Left ventricle myocardium superior (tissue), 1 donor: ENCODE data around the gene SPATC1L. TPM values are rescaled to one million over a fixed set of nuclear protein-coding genes. Genes with fewer than 3 reads are reported as not detected.
"Not testable (repeated sequence)": the region's sequence is repeated elsewhere in the genome, so short reads cannot be mapped to it uniquely, and the experiment has no call there.

Experiments used
- ATAC-seq: fragments of 200-7000 bp; cut with Tn5 transposase; one replicate; pipeline ENCODE4 v1.9.1; 2020; ENCODE audit warnings: mild to moderate bottlenecking, moderate library complexity
- DNase-seq: peaks from one replicate; pipeline ENCODE4 v3.0.0-alpha.2; 2020
- intact Hi-C: fragments of 100-400 bp; cut with micrococcal nuclease; formaldehyde crosslinking; loops from one replicate; pipeline ENCODE4 v1.11.0; 2022
- long read RNA-seq: library from polyadenylated mRNA; unstranded; transcript quantifications from one replicate; pipeline ENCODE4 v2.0.0, GENCODE V29; 2021
- total RNA-seq: library from RNA; stranded (reverse); fragmentation: NEBNext Ultra II Directional; extraction: Animal tissue kit (Norgen Biotek cat#: 25700); gene quantifications from one replicate; pipeline ENCODE4 v1.2.1, GENCODE V29; 2021
- donor health status: DM: no; HTN: yes; CAD: no; lungs with severe emphysema.

Gene SPATC1L
- total RNA-seq, result 12.0 TPM
- long read RNA-seq, transcript SPATC1L-202 (4 exons, 1,182 nt), result major isoform, 8 of 11 reads
- long read RNA-seq, partial matches to known transcripts, result 2 of 11 reads
- long read RNA-seq, other reads (novel, unspliced or antisense), result 1 of 11 reads

DNA sequence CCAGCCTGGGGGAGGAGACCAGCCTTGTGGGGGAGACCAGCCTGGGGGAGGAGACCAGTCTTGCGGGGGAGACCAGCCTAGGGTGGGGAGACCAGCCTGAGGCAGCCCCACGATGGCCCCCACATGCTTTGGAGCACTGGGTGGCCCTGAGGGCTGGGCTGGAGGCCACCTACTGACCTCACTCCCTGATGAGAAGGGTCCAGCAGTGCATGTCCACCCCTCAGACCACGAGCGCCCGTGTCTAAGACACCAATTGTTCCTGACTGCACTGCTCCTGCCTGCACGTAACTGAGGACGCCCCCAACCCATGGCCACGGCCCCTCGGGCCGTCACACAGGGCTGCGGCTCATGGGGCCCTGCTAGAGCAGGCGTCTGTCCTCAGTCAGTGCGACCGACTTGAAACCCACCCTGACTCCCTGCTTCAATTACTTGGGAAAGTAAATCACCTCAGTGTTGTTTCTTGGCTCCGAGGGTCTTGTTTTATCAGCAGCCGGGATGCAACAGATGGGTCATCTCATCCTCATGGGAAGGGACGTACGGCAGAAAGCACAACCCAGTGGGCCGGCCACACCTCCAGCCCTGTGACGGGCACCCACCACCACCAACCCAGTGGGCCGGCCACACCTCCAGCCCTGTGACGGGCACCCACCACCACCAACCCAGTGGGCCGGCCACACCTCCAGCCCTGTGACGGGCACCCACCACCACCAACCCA lies at the start of gene SPATC1L:
TSS of gene SPATC1L (minus strand) at position 550 of the 715 bp plus-strand sequence. CDS start 1,643 bp downstream, outside the sequence.
- DNase-seq, result peak; percentile 83
- intact Hi-C loops, result no loop called here

DNA sequence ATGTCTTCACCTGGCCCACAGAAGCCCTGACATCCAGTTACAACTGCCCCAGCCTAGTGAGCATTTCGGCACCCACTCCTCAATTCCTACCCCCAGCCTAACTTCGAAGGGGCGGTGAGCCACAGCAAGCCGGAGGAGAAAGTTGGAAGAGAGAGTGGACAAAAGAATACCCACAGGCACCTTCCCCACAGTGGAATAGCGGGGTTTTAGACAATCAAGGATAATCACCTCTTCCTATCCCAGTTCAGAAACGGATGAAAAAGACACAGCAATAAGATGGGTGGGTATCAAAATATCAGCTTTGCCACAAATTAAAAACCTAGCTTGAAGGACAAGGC lies 45.6 kb upstream of the SPATC1L start:
- DNase-seq (no peak), ATAC-seq (no peak)
- intact Hi-C loops, result no loop called here

More for the DNA sequence above, at the start of gene SPATC1L:
- peak; percentile 78 for ATAC-seq

DNA sequence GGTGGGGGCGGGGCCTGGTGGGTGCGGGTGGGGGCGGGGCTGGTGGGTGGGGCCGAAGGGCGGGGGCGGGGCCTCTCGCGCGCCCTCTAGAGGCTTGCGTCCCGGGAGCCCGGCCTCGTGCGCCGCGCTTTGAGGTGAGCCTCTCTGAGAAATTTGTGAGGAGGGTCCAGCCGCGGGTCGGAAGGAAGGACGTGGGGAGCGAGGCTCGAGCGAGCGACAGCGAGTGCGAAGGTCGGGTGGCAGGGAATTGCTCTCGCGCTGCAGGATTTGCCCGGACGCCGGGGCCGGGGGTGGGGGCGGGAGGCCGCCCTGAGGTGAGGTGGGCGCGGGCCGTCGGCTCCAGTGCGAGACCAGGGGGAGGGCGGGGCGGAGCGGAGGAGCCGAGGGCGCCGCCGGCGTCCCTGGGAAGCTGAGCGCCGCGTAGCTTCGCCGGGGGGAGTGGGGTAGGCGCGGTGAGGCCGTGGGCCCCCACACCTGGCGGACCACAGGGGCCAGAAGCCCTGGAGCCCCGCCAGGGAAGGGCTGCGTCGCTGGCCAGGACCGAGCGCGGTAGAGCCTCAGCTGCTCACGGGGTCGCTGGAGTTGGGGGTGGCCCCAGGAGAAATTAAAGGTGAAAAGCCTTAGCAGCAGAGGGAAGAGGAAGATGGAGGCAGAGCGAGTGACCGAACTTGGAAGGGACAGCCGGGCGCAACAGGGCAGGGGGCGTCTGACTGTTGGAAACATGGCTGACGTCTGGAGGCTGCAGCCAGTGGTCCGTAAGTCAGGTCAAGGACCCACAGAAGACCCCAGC lies 45.1 kb upstream of the SPATC1L start:
- intact Hi-C loops, result no loop called here
- peak; percentile 53 for ATAC-seq
- DNase-seq, result no peak

DNA sequence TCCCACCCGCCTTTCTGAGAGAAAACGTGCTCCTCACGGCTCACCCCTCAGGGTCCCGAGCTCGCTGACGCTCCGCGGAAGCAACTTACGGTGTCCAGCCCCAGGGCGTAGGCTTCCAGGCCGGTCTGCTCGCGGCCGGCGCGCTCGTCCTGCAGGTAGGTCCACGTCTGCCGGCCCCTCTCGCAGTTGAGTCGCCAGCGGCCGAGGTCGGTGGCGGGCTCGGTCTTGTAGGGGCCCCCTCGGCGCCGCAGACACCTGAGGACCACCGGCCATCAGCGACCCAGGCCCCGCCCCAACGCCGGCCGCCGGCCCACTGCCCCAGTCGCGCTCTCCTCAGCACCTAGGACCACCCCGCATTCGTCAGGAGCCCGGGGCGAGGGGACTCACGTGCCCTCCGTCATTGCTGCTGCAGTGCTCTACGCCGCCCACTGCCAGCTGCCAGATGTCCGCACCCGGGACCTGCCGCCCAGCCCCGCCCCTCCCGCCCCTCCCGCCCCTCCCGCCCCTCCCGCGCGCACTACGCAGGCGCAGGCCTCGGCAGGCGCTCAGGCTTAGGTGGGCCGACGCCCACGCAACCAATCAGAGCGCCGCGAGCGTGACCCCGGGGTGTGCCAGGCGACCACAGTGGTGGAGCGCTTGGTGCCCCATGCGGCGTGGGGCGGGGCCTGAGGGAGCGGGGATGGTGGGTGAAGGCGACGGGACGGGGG lies 44.2 kb upstream of the SPATC1L start, which contains the start of gene LSS:
TSS of gene LSS (minus strand) at position 430 of the 707 bp plus-strand sequence. CDS start at position 401, 29 bp downstream.
- ATAC-seq, result peak; percentile 92
- intact Hi-C loops, result no loop called here
- DNase-seq, result peak; percentile 99

DNA sequence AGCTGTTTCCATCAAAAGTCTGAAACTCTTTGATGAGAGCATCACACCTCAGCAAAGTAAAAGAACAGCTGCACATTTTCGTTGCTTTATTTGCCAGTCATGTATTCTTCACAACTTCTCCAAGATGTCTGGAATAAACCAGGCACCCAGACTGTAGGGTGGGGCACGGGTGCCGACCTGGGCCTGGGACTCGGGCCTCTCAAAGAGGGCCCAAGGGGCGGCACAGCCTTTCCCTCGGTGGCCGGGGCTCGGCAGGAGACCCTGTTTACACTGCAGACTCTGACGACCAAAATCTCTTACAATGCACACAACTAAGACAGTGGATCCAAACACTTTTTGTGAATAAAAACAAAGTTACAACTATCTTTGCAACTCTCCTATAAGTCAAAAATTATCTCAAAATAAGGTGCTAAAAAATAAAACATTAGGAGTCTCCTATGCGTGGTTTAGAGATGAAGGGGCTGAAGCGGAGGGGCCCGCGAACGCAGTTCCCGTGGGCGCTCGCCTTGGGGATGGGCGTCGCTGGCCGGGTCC lies 43.6 kb upstream of the SPATC1L start:
- no peak for DNase-seq
- peak; percentile 6 for ATAC-seq
- intact Hi-C loops, result no loop called here

GRCh38 chr21:46226920-46227599 lies 42.8 kb upstream of the SPATC1L start:
- intact Hi-C loops, result no loop called here
- ATAC-seq (no peak), DNase-seq (no peak)

DNA sequence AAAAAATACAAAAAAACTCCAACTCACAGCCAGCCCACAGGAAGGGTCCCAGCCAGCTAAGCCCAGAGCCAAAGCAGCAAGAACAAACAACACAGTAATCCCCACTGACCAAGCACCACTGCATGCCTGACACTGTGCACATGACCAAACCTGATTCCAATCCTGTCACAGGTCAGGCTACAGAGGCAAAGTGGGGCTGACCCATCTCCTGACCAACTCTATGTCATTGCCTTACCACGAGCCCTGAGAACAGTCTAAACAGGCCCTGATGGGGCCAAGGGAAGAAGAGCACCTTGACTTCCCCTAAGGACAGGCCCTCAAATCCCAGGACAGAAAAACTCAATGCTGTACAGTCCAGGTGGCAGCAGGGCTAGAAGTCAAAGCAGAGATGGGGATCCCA lies 41.9 kb upstream of the SPATC1L start:
- intact Hi-C loops, result no loop called here
- ATAC-seq (no peak), DNase-seq (no peak)

- ATAC-seq, intact Hi-C loops: not testable (repeated sequence)
- peak; percentile 17 for DNase-seq
These were observed 39.4 kb upstream of the SPATC1L start for GRCh38 chr21:46223661-46224060.

DNA sequence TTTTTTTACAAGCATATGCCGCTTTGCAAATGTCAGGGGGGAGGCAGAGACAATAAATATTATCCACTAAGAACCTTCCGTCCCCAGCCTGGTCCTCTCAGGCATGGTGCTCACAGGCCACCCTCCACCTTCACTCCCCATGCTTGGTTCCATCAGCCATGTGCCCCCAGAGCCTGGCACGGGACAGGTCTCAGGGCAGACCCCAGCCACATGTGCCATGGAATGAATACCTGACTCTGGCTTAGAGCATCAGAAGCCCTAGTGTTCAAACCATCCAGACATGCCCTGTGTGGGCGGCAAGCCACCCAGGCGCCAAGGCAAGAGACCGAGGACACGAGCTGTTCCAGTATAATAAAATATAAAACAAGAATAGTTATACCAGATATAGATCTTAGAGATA lies 39.0 kb upstream of the SPATC1L start:
- DNase-seq, result peak; percentile 15
- intact Hi-C loops, result no loop called here
- ATAC-seq, result no peak

DNA sequence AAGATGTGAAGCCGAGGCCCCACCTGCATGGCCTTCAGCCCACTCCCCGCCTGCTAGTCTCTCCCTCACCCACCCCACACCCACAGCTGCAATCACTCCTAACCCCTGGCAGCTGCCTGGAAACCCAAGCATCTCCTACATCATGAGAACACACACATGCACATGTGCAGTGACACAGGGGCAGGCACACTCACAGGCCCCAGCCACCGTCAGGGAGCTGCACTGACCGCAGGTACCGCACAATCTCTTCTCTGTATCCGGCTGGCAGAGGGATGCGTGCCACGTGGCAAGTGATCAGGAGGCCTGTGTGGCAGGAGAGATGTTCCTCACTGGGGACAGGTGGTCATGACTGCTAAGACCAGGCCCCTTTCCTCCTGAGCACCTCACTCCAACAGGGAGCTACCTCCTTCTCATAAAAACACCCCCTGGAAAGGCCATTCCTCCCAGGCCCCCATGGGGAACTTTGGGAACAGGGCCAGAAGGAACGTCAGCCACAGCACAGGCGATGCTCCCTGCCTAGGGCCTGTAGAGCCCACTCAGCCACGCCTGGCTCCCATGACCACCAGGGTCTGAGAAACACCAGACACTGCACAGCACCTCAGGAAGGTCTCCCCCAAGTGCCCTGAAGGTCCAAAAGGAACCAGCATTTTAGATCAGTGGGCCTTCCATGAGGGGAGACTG lies 38.3 kb upstream of the SPATC1L start:
- intact Hi-C loops, result no loop called here
- DNase-seq (peak; percentile 45), ATAC-seq (peak; percentile 11)

DNA sequence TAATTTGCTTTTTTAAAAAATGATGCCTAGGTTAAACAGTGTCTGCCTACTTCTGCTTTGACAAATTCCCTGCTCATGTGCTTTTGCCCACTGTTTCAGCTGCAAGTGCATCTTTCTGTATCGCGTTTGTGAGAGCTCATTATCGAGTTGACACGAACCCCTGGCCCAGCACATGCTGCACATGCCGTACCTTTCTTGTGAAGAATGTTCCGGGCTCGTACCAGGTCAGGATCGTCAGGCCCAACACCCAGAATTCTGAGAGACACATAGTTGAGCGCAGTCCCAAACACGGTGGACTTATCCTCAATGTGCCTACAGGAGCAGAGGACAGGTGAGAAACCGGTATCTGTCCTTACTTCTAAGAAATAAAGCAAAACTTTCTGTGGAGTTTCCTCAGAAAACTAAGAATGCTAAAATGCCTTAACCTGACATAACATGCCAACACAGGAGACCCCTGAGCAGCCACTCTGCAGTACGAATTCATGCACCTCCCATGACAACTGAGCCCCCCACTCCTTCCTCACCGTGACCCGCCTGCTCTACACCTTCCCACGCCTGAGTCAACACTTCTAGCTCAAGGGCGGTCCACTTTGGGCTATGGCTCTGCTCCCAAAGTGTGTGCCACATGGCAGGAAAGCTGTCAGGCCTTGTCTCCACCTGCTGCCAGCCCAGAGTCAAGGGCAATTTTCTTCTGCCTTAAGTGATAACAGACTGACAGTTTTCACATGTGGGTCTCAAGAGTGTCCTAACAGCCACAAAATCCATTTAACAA lies 37.6 kb upstream of the SPATC1L start:
- DNase-seq (peak; percentile 71), ATAC-seq (peak; percentile 82)
- intact Hi-C loops, result no loop called here

GRCh38 chr21:46220847-46221246 lies 36.6 kb upstream of the SPATC1L start:
- ATAC-seq (no peak), DNase-seq (no peak)
- intact Hi-C loops, result no loop called here

DNA sequence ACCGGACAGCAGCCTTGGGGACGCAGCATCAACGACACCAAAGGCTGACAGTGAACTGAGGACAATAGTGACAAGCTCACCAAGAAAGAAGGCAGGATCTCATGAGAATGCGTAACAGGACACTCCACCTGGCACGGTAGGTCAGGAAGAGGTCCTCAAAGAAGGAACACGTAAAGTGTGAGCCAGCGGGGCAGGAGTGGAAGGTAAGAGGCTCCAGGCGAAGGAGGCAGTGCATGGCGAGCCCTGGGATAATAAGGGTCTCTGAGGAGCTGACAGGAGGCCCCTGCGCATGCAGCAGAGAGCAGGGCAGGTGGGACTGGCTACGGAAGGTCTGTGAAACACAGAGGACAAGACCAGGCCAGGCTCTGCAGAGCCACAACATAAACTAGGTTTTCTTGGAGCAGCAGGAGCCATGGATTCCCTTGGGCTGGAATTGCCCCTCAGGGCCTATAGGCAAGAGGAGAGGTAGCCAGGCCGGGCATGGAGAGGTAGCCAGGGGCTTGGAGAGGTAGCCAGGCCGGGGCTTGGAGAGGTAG lies 36.1 kb upstream of the SPATC1L start:
- intact Hi-C loops, result no loop called here
- DNase-seq, result no peak
- no peak for ATAC-seq

DNA sequence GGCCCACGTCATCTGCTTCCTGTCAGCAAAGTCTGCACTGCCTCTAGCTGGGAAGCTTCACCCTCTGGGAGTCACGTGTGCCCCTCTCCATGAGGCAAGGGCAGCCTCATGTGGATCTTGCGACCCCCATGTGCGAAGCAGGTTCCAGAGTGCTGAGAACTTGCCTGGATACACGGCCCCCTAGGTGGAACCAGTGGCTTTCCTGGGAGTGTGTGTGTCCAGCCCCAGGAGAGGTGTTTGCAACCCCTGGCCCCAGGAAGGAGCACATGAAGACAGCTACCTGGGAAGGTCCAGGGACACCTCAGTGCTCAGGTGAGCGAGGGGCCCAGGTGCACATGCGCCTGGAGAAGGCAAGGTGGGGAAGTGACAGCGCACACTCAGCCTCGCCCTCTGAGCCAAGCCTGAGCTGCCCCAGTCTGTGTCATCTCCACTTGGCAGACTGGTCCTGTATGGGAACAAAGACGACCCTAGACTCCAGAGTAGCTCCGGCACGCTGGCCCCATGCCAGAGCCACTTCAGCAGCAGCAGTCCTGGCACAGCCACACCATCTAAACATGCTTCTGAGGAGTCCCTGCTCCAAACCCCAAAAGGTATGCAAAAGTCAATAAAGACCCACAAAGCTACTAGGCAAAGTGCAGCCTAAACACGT lies 35.5 kb upstream of the SPATC1L start:
- peak; percentile 80 for DNase-seq
- peak; percentile 53 for ATAC-seq
- intact Hi-C loops, result no loop called here

GRCh38 chr21:46218906-46219590 lies 34.8 kb upstream of the SPATC1L start:
- no peak for ATAC-seq
- no peak for DNase-seq
- intact Hi-C loops, result no loop called here

- intact Hi-C loops, result no loop called here
- ATAC-seq, result no peak
- no peak for DNase-seq
These were observed 33.4 kb upstream of the SPATC1L start for GRCh38 chr21:46217511-46218196.
